Measurements from ENCODE around the gene ZFP64. TPM values are rescaled to one million over a fixed set of nuclear protein-coding genes. Genes with fewer than 3 reads are reported as not detected.

ZFP64 gene
- total RNA-seq, 1 donor from 2014 or later: 20.3 TPM

GRCh38 chr20:52217689-52218395, 26.3 kb upstream of the ZFP64 start:
- no peak overlapping the region for H3K4me3 ChIP-seq (ENCODE audit: insufficient read depth, low read depth, low read length)
- no peaks in the 10 kb centered on the region for H3K4me1 Mint-ChIP-seq (ENCODE audit: low read depth, unreplicated experiment)
- no peaks in the 10 kb centered on the region for H3K9me3 ChIP-seq (ENCODE audit: insufficient read depth, low read depth, low read length)
- TF ChIP-seq CTCF (IDR thresholded peaks at IDR 0.05; ENCODE audit: insufficient read depth, low read depth, low read length): no peak
- no peak for TF ChIP-seq EZH2 (IDR thresholded peaks at IDR 0.05; ENCODE audit: insufficient read depth, low read length)
- no peak overlapping the region for H3K27ac ChIP-seq (ENCODE audit: low read depth, low read length)
- no peak overlapping the region for H3K9ac ChIP-seq (ENCODE audit: low read length)
- no peak overlapping the region for H2AFZ ChIP-seq (ENCODE audit: low read depth, low read length)
- H3K4me3 Mint-ChIP-seq (ENCODE audit: unreplicated experiment): no peak overlapping the region
- DNase-seq (ENCODE audit: low read depth) (no peak), FAIRE-seq (no peak)
- no peaks in the 10 kb centered on the region for H4K20me1 ChIP-seq (ENCODE audit: insufficient read depth, low read length)
- no peak overlapping the region for H3K4me2 ChIP-seq (ENCODE audit: low read length)
- no peak overlapping the region for H3K27ac Mint-ChIP-seq (ENCODE audit: unreplicated experiment)
- H3K27me3 Mint-ChIP-seq (ENCODE audit: low read depth, unreplicated experiment): no peaks in the 10 kb centered on the region
- peaks cover 19% of the 10 kb centered on the region for H3K9me3 Mint-ChIP-seq (ENCODE audit: unreplicated experiment)
- H3K4me1 ChIP-seq (ENCODE audit: insufficient read depth, low read length): no peaks in the 10 kb centered on the region
- no peaks in the 10 kb centered on the region for H3K27me3 ChIP-seq (ENCODE audit: insufficient read depth, low read length)
- no peaks in the 10 kb centered on the region for H3K36me3 ChIP-seq (ENCODE audit: insufficient read depth, low read length)
- H3K79me2 ChIP-seq (ENCODE audit: insufficient read depth, low read length): no peaks in the 10 kb centered on the region
- H3K36me3 Mint-ChIP-seq (ENCODE audit: low read depth, unreplicated experiment): peaks cover 5% of the 10 kb centered on the region

GRCh38 chr20:52213995-52214394, 22.4 kb upstream of the ZFP64 start:
- no peak for FAIRE-seq
- H4K20me1 ChIP-seq (ENCODE audit: insufficient read depth, low read length): no peaks in the 10 kb centered on the region
- H3K4me1 Mint-ChIP-seq (ENCODE audit: low read depth, unreplicated experiment): no peaks in the 10 kb centered on the region

More at GRCh38 chr20:52213995-52214394, 22.4 kb upstream of the ZFP64 start:
- no peaks in the 10 kb centered on the region for H3K4me1 ChIP-seq (ENCODE audit: insufficient read depth, low read length)
- Mint-ChIP-seq H3K27me3 (ENCODE audit: low read depth, unreplicated experiment) (peaks cover 3% of the 10 kb centered on the region), H3K9me3 (ENCODE audit: unreplicated experiment) (peaks cover 9% of the 10 kb centered on the region), H3K36me3 (ENCODE audit: low read depth, unreplicated experiment) (no peaks in the 10 kb centered on the region), H3K27ac (ENCODE audit: unreplicated experiment) (no peak overlapping the region), H3K4me3 (ENCODE audit: unreplicated experiment) (no peak overlapping the region)
- no peak overlapping the region for H3K27ac ChIP-seq (ENCODE audit: low read depth, low read length)
- H3K4me3 ChIP-seq (ENCODE audit: insufficient read depth, low read depth, low read length): no peak overlapping the region
- no peaks in the 10 kb centered on the region for H3K27me3 ChIP-seq (ENCODE audit: insufficient read depth, low read length)
- H3K79me2 ChIP-seq (ENCODE audit: insufficient read depth, low read length): no peaks in the 10 kb centered on the region
- no peaks in the 10 kb centered on the region for H3K9me3 ChIP-seq (ENCODE audit: insufficient read depth, low read depth, low read length)
- no peak overlapping the region for H3K4me2 ChIP-seq (ENCODE audit: low read length)
- H3K9ac ChIP-seq (ENCODE audit: low read length): no peak overlapping the region
- no peaks in the 10 kb centered on the region for H3K36me3 ChIP-seq (ENCODE audit: insufficient read depth, low read length)
- no peak overlapping the region for H2AFZ ChIP-seq (ENCODE audit: low read depth, low read length)
- no peak for DNase-seq (ENCODE audit: low read depth)
- TF ChIP-seq EZH2 (IDR thresholded peaks at IDR 0.05; ENCODE audit: insufficient read depth, low read length) (no peak), CTCF (IDR thresholded peaks at IDR 0.05; ENCODE audit: insufficient read depth, low read depth, low read length) (no peak)
